ENCODE data around the gene PFN1. TPM values are rescaled to one million over a fixed set of nuclear protein-coding genes. Genes with fewer than 3 reads are reported as not detected.

The PFN1 gene
- total and polyA plus RNA-seq, 9 of the 15 experiments (the other 6 are each of a cell fraction or from before 2014, with no cell fraction given) = 60.5 to 1,479 (median 456) TPM

DNA sequence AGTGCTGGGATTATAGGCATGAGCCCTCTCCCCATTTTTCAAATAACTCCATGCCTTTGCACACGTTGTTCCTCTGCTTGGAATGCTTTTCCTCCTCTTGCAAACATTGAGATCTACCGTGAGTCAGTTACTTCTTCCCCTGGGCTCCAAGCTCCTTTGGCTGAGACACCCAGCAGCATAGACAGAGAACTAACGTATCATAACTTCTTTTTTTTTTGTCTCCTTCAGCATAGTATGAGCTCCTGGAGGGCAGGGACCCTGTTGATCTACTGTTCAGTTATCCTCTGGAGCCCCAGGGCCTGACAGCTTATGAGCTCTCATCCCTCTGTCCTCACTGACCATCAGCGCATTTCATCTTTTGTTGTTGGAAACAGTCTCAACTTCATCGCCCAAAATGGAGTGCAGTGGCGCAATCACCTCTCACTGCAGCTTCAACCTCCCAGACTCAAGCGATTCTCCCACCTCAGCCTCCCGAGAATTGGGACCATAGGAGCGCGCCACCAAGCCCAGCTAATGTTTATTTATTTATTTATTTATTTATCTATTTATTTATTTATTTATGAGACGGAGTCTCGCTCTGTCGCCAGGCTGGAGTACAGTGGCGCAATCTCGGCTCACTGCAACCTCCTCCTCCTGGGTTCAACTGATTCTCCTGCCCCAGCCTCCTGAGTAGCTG, 17.1 kb upstream of the PFN1 start:
- no peak overlapping the region for H3K4me3 ChIP-seq
- no peak overlapping the region for H2AFZ ChIP-seq (ENCODE audit: low read depth, low read length)
- BruUV-seq (replicated peaks) = no TSS peak
- 97% methylated on average over 8 of the region's 15 CpGs for WGBS (ENCODE audit: insufficient coverage, low coverage, missing lambda C conversion rate)
- H3K27ac ChIP-seq (ENCODE audit: extremely low read depth, low read depth, low read length) = no peak overlapping the region; the same call in 2 of the 3 replicates
- H3K4me2 ChIP-seq (ENCODE audit: insufficient read depth, low read length) = no peak overlapping the region
- intact Hi-C loops (cut with micrococcal nuclease) = loop anchor here (10.0 kb wide), 1 partner anchor 61 kb away; the partner anchor contains the start of gene CHRNE
- FAIRE-seq (no peak), ATAC-seq (no peak), DNase-seq (ENCODE audit: extremely low read depth in 1 of 4, low spot score in 3 of 4) (no peak)
- H3K27me3 ChIP-seq (ENCODE audit: control insufficient read depth in 2 of 2, insufficient read depth in 2 of 2, low read length in 2 of 2) = no peaks in the 10 kb centered on the region
- ChIA-PET POLR2A (interaction anchor here (0.6 to 3.2 kb wide), 7 partner anchors 10 to 51 kb away, joined by 3 to 21 read pairs (median 4); partner anchors contain the start of gene PFN1), CTCF (ENCODE audit: low intra/inter-chr PET ratio) (no interaction called here)
- no peaks in the 10 kb centered on the region for H3K9me3 ChIP-seq (replicated peaks; ENCODE audit: control insufficient read depth, insufficient read depth, low read depth, low read length)
- no peaks in the 10 kb centered on the region for H3K9me1 ChIP-seq (ENCODE audit: control insufficient read depth, insufficient read depth, low read length)
- H4K20me1 ChIP-seq (replicated peaks; ENCODE audit: control insufficient read depth, insufficient read depth, low read length) = no peaks in the 10 kb centered on the region
- peaks cover 26% of the 10 kb centered on the region for H3K79me2 ChIP-seq (ENCODE audit: control insufficient read depth, insufficient read depth, low read length)
- TF ChIP-seq YY1 (IDR thresholded peaks at IDR 0.05; ENCODE audit: borderline replicate concordance in 1 of 3, control insufficient read depth in 1 of 3, extremely low read depth in 1 of 3, insufficient read depth in 3 of 3, insufficient read length in 1 of 3, insufficient replicate concordance in 2 of 3, low read depth in 1 of 3, low read length in 2 of 3) = peak in 1 of 3 experiments; percentile 23
- TF ChIP-seq, protein P1, sequence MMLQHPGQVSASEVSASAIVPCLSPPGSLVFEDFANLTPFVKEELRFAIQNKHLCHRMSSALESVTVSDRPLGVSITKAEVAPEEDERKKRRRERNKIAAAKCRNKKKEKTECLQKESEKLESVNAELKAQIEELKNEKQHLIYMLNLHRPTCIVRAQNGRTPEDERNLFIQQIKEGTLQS (IDR thresholded peaks at IDR 0.05) = no peak
- TF ChIP-seq, protein P1 (CRISPR knock-in tag; conservative IDR thresholded peaks at IDR 0.05) = no peak
- peaks cover 26% of the 10 kb centered on the region; the same call in 1 of the 3 replicates for H3K36me3 ChIP-seq (ENCODE audit: control insufficient read depth, insufficient read depth, low read length)
- in situ Hi-C loops (cut with MboI) = no loop called here
- H3K4me1 ChIP-seq (replicated peaks in 1 of 2; ENCODE audit: control insufficient read depth in 2 of 2, insufficient read depth in 2 of 2, low read length in 2 of 2) = peaks cover 25 to 27% of the 10 kb centered on the region in 2 experiments
- no peak overlapping the region for H3K9ac ChIP-seq (ENCODE audit: insufficient read depth in 1 of 2, low read depth in 2 of 2, low read length in 2 of 2)
